ENCODE measurements around the gene BAIAP2L1. TPM values are rescaled to one million over a fixed set of nuclear protein-coding genes. Genes with fewer than 3 reads are reported as not detected.

The BAIAP2L1 gene
- total RNA-seq, 4 donors from 2014 or later = 39.8 to 59.8 (median 53.3) TPM

- in situ Hi-C loops (cut with MboI; ENCODE audit: low pct_ligation_motif_present in 1 of 4, low pct_unique_long_range_greater_than_20kb in 1 of 4, low sequenced_read_pairs in 3 of 4) = loop anchor here in 3 of 4 donors (10.0 to 25.0 kb wide), 2 partner anchors 110 to 117 kb away; partner anchors contain the start of gene BAIAP2L1 (in 3 of the 3)
- Histone ChIP-seq H3K4me1 (peaks cover 0 to 5% (median 0%) of the 10 kb centered on the region in 4 donors), H3K36me3 (peaks cover 0 to 28% (median 10%) of the 10 kb centered on the region in 4 donors), H3K4me3 (no peak overlapping the region), H3K9me3 (no peaks in the 10 kb centered on the region), H3K27ac (peak overlapping the region in 1 of 4 donors; percentile 1), H3K27me3 (no peaks in the 10 kb centered on the region)
- WGBS, 2 donors (ENCODE audit: low coverage in 1 of 2) = 51% methylated on average over 14 of the region's 14 CpGs; no CpG with 5 or more reads in 1 of the 2 donors
- intact Hi-C loops (cut with DNase I; ENCODE audit: low total_unique reads) = no loop called here
- peak; percentile 64 for DNase-seq
- peak in 1 of 3 donors; percentile 18 for TF ChIP-seq POLR2AphosphoS5 (IDR thresholded peaks at IDR 0.05)
- TF ChIP-seq EP300 (IDR thresholded peaks at IDR 0.05; ENCODE audit: low read depth) = no peak
- peak; percentile 40 to 76 (median 55) for TF ChIP-seq CTCF (IDR thresholded peaks at IDR 0.05)
- TF ChIP-seq POLR2A (IDR thresholded peaks at IDR 0.05) = no peak
These were observed 106.0 kb downstream of the BAIAP2L1 start for GRCh38 chr7:98294798-98295382.

- intact Hi-C loops (cut with DNase I; ENCODE audit: low total_unique reads) (no loop called here), in situ Hi-C loops (cut with MboI; ENCODE audit: low pct_ligation_motif_present in 1 of 4, low pct_unique_long_range_greater_than_20kb in 1 of 4, low sequenced_read_pairs in 3 of 4) (loop anchor here in 3 of 4 donors (10.0 to 25.0 kb wide), 2 partner anchors 110 to 118 kb away; partner anchors contain the start of gene BAIAP2L1 (in 3 of the 3))
- 83 to 86% methylated on average over 11 to 15 of the region's 15 CpGs for WGBS, 2 donors (ENCODE audit: low coverage in 1 of 2)
- Histone ChIP-seq H3K27ac (peak overlapping the region in 1 of 4 donors; percentile 1), H3K4me3 (no peak overlapping the region), H3K4me1 (peaks cover 0 to 10% (median under 1%) of the 10 kb centered on the region in 4 donors), H3K27me3 (no peaks in the 10 kb centered on the region), H3K36me3 (peaks cover 0 to 28% (median 10%) of the 10 kb centered on the region in 4 donors), H3K9me3 (no peaks in the 10 kb centered on the region)
- TF ChIP-seq EP300 (IDR thresholded peaks at IDR 0.05; ENCODE audit: low read depth) = no peak
- TF ChIP-seq POLR2AphosphoS5 (IDR thresholded peaks at IDR 0.05) = no peak
- TF ChIP-seq CTCF (IDR thresholded peaks at IDR 0.05) = no peak
- DNase-seq = no peak
These were observed 106.6 kb downstream of the BAIAP2L1 start for GRCh38 chr7:98294326-98294725.

GRCh38 chr7:98293746-98294145, 107.1 kb downstream of the BAIAP2L1 start:
- no peaks in the 10 kb centered on the region for H3K27me3 ChIP-seq
- no peak overlapping the region for H3K4me3 ChIP-seq
- no peaks in the 10 kb centered on the region for H3K9me3 ChIP-seq
- peaks cover 0 to 14% (median 2%) of the 10 kb centered on the region in 4 donors for H3K4me1 ChIP-seq
- H3K27ac ChIP-seq = no peak overlapping the region
- TF ChIP-seq CTCF (IDR thresholded peaks at IDR 0.05) = no peak
- no peak for TF ChIP-seq EP300 (IDR thresholded peaks at IDR 0.05; ENCODE audit: low read depth)
- TF ChIP-seq POLR2A (IDR thresholded peaks at IDR 0.05) = no peak
- no peak for TF ChIP-seq POLR2AphosphoS5 (IDR thresholded peaks at IDR 0.05)
- peaks cover 0 to 28% (median 10%) of the 10 kb centered on the region in 4 donors for H3K36me3 ChIP-seq
- intact Hi-C loops (cut with DNase I; ENCODE audit: low total_unique reads) (no loop called here), in situ Hi-C loops (cut with MboI; ENCODE audit: low pct_ligation_motif_present in 1 of 4, low pct_unique_long_range_greater_than_20kb in 1 of 4, low sequenced_read_pairs in 3 of 4) (loop anchor here in 3 of 4 donors (10.0 to 25.0 kb wide), 2 partner anchors 111 to 119 kb away; partner anchors contain the start of gene BAIAP2L1 (in 3 of the 3))
- no peak for DNase-seq
- WGBS, 2 donors (ENCODE audit: low coverage in 1 of 2) = 88% methylated on average over 13 of the region's 13 CpGs; no CpG with 5 or more reads in 1 of the 2 donors

- in situ Hi-C loops (cut with MboI; ENCODE audit: low pct_ligation_motif_present in 1 of 4, low pct_unique_long_range_greater_than_20kb in 1 of 4, low sequenced_read_pairs in 3 of 4) (loop anchor here in 3 of 4 donors (10.0 to 25.0 kb wide), 2 partner anchors 112 to 119 kb away; partner anchors contain the start of gene BAIAP2L1 (in 3 of the 3)), intact Hi-C loops (cut with DNase I; ENCODE audit: low total_unique reads) (no loop called here)
- no peak overlapping the region for H3K27ac ChIP-seq
- no peak for TF ChIP-seq POLR2A (IDR thresholded peaks at IDR 0.05)
- TF ChIP-seq CTCF (IDR thresholded peaks at IDR 0.05) = no peak
- no peak for TF ChIP-seq POLR2AphosphoS5 (IDR thresholded peaks at IDR 0.05)
- TF ChIP-seq EP300 (IDR thresholded peaks at IDR 0.05; ENCODE audit: low read depth) = no peak
- H3K4me1 ChIP-seq = peaks cover 1 to 18% (median 2%) of the 10 kb centered on the region in 4 donors
- no peak for DNase-seq
- H3K9me3 ChIP-seq = no peaks in the 10 kb centered on the region
- 82 to 86% methylated on average over 8 to 17 of the region's 17 CpGs for WGBS, 2 donors (ENCODE audit: low coverage in 1 of 2)
- peaks cover 0 to 28% (median 10%) of the 10 kb centered on the region in 4 donors for H3K36me3 ChIP-seq
- no peaks in the 10 kb centered on the region for H3K27me3 ChIP-seq
- no peak overlapping the region for H3K4me3 ChIP-seq
These were observed 107.6 kb downstream of the BAIAP2L1 start for GRCh38 chr7:98293265-98293664.

All from transverse colon (tissue), 4 donors.